Measurements from ENCODE around the gene FZD2. TPM values are rescaled to one million over a fixed set of nuclear protein-coding genes. Genes with fewer than 3 reads are reported as not detected.
"Not testable (repeated sequence)": the region's sequence is repeated elsewhere in the genome, so short reads cannot be mapped to it uniquely, and the experiment has no call there.

The FZD2 gene
- total RNA-seq, 2 experiments from 2014 or later: 0.36 to 0.45 TPM

GRCh38 chr17:44556166-44556831, 985 bp upstream of the FZD2 start:
- peak overlapping the region; percentile 79 for H3K4me3 Mint-ChIP-seq
- H3K9me3 Mint-ChIP-seq: no peaks in the 10 kb centered on the region
- peak overlapping the region; percentile 17 for H3K27ac Mint-ChIP-seq
- H3K4me1 Mint-ChIP-seq: peaks cover 22% of the 10 kb centered on the region
- peak; percentile 40 for ATAC-seq (ENCODE audit: low read depth)
- peaks cover 2% of the 10 kb centered on the region for H3K36me3 Mint-ChIP-seq
- H3K27me3 Mint-ChIP-seq: peaks cover 69% of the 10 kb centered on the region
- POLR2A ChIA-PET: interaction anchor here (0.7 kb wide), 1 partner anchor 464 kb away, joined by 3 read pairs; no protein-coding TSS in a partner anchor
- DNase-seq: peak; percentile 36

DNA sequence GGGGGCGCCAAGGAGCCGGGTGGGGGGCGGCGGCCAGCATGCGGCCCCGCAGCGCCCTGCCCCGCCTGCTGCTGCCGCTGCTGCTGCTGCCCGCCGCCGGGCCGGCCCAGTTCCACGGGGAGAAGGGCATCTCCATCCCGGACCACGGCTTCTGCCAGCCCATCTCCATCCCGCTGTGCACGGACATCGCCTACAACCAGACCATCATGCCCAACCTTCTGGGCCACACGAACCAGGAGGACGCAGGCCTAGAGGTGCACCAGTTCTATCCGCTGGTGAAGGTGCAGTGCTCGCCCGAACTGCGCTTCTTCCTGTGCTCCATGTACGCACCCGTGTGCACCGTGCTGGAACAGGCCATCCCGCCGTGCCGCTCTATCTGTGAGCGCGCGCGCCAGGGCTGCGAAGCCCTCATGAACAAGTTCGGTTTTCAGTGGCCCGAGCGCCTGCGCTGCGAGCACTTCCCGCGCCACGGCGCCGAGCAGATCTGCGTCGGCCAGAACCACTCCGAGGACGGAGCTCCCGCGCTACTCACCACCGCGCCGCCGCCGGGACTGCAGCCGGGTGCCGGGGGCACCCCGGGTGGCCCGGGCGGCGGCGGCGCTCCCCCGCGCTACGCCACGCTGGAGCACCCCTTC, 484 bp downstream of the FZD2 start:
- ATAC-seq (ENCODE audit: low read depth) (peak; percentile 48), DNase-seq (peak; percentile 60)
- H3K27ac Mint-ChIP-seq: no peak overlapping the region
- H3K27me3 Mint-ChIP-seq: peaks cover 79% of the 10 kb centered on the region
- peaks cover 22% of the 10 kb centered on the region for H3K4me1 Mint-ChIP-seq
- H3K9me3 Mint-ChIP-seq: no peaks in the 10 kb centered on the region
- POLR2A ChIA-PET: no interaction called here
- H3K36me3 Mint-ChIP-seq: peaks cover 2% of the 10 kb centered on the region
- peak overlapping the region; percentile 81 for H3K4me3 Mint-ChIP-seq

DNA sequence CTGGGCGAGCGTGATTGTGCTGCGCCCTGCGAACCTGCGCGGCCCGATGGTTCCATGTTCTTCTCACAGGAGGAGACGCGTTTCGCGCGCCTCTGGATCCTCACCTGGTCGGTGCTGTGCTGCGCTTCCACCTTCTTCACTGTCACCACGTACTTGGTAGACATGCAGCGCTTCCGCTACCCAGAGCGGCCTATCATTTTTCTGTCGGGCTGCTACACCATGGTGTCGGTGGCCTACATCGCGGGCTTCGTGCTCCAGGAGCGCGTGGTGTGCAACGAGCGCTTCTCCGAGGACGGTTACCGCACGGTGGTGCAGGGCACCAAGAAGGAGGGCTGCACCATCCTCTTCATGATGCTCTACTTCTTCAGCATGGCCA, 1.0 kb downstream of the FZD2 start:
- H3K9me3 Mint-ChIP-seq: no peaks in the 10 kb centered on the region
- peaks cover 22% of the 10 kb centered on the region for H3K4me1 Mint-ChIP-seq
- peaks cover 2% of the 10 kb centered on the region for H3K36me3 Mint-ChIP-seq
- H3K27me3 Mint-ChIP-seq: peaks cover 84% of the 10 kb centered on the region
- H3K27ac Mint-ChIP-seq: no peak overlapping the region
- DNase-seq (no peak), ATAC-seq (ENCODE audit: low read depth) (no peak)
- peak overlapping the region; percentile 71 for H3K4me3 Mint-ChIP-seq
- POLR2A ChIA-PET: no interaction called here

- H3K9me3 Mint-ChIP-seq: no peaks in the 10 kb centered on the region
- ATAC-seq (ENCODE audit: low read depth) (no peak), DNase-seq (no peak)
- peaks cover 84% of the 10 kb centered on the region for H3K27me3 Mint-ChIP-seq
- POLR2A ChIA-PET: no interaction called here
- peak overlapping the region; percentile 65 for H3K4me3 Mint-ChIP-seq
- H3K4me1 Mint-ChIP-seq: peaks cover 22% of the 10 kb centered on the region
- no peak overlapping the region for H3K27ac Mint-ChIP-seq
- H3K36me3 Mint-ChIP-seq: peaks cover 2% of the 10 kb centered on the region
Observed at GRCh38 chr17:44558710-44559633, 1.7 kb downstream of the FZD2 start.

DNA sequence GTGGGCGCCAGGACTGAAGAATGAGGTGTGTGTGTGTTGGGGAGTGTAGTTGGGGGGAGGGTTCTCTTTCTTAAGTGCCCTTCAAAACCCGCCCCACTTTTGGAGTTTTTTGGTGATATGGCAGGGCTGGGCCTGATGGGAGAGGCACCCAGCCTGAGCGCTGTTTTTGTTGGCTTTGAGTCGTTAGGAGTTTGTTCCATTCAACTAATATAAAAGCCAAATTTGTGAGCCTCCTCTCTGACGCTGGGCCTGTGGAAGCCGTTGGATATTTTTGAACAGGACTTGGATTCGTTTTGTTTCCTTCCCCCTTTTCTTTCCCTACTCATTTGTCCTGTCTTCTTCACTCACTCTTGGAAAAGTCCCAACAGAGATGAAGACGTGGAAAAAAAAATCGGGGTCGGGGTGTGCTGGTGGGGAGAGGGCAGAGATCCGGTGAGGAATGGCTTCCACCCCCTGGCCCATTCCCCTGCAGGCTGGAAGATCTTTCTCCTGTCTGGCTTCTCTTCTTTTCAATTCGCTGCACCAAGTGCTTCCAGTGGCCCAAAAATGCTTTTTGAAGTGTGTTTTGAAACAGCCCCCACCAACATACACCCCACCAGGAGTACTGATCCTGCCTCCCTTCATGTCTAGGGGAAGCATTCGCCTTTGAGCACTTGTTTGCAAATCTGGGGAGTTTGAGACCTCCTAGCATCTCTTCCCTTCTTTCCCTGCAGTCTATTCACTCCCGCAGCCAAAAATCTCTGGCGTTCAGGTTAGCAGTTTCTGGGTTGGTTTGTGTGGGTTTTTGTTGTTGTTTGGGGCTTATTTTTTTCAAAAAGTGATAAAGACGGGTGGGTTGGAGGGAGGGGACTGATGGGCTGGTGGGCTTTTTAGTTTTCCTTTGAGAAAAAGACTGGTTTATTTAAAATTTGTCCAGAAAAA, 2.6 kb downstream of the FZD2 start:
- no peak overlapping the region for H3K4me3 Mint-ChIP-seq
- no peak for DNase-seq
- peaks cover 22% of the 10 kb centered on the region for H3K4me1 Mint-ChIP-seq
- no peaks in the 10 kb centered on the region for H3K9me3 Mint-ChIP-seq
- H3K27me3 Mint-ChIP-seq: peaks cover 83% of the 10 kb centered on the region
- H3K27ac Mint-ChIP-seq: no peak overlapping the region
- POLR2A ChIA-PET: no interaction called here
- ATAC-seq (ENCODE audit: low read depth): no peak
- peaks cover 2% of the 10 kb centered on the region for H3K36me3 Mint-ChIP-seq

DNA sequence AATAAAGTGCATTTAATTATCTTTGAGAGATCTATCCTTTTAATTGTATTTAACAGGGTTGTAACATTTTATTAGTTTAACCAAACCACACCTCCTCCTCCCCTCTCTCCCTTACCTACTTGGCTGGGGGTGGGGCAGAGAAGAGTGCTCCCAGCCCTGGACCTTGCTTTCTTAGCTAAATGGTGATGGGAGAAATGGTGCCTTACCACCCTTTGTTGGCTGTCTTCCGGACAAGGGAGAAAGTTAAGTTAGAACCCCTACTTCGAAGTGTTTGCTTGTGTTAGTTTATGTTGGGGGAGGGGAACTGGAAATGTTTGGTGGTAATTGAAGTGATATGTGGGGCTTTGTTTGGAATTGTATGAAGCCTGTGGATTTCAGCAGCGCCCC, 3.9 kb downstream of the FZD2 start:
- Mint-ChIP-seq H3K36me3 (peaks cover 2% of the 10 kb centered on the region), H3K9me3 (peaks cover 3% of the 10 kb centered on the region), H3K4me3 (no peak overlapping the region), H3K27me3 (peaks cover 70% of the 10 kb centered on the region), H3K27ac (no peak overlapping the region), H3K4me1 (peaks cover 16% of the 10 kb centered on the region)
- ATAC-seq (ENCODE audit: low read depth) (no peak), DNase-seq (no peak)
- POLR2A ChIA-PET: no interaction called here

- H3K9me3 Mint-ChIP-seq: peaks cover 3% of the 10 kb centered on the region
- peaks cover 41% of the 10 kb centered on the region for H3K27me3 Mint-ChIP-seq
- POLR2A ChIA-PET: no interaction called here
- no peak overlapping the region for H3K27ac Mint-ChIP-seq
- DNase-seq (no peak), ATAC-seq (ENCODE audit: low read depth) (no peak)
- H3K4me3 Mint-ChIP-seq: no peak overlapping the region
- no peaks in the 10 kb centered on the region for H3K4me1 Mint-ChIP-seq
- H3K36me3 Mint-ChIP-seq: no peaks in the 10 kb centered on the region
Observed at GRCh38 chr17:44564429-44564828, 7.1 kb downstream of the FZD2 start.

DNA sequence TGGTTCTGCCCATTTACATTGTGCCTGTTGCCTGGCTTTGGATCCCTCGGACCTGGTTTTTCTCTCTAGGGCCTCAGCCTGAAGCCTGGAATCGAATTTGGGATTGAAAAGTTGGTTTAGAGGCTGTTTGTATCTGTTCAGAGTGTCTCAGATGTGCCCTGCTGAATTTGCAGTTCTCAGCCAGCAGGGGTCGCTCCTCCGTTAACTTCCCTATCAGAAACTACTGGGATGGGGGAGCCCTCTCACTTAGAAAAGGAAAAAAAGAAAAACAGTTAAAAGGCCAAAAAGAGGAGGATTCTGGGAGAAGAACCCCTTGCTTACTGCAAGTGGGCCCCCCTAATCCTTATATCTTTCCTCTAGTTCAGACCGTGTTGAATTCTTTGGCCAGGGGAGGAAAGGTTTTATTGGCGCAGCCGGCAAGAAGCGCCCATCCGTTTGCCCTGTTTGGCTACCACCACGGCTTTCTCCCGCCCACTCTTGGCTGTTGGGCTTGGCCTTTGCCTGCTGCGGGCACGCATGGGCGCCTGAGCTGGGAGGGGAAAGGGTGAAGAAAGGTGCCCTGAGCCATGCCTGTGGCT, 8.7 kb downstream of the FZD2 start:
- H3K36me3 Mint-ChIP-seq: no peaks in the 10 kb centered on the region
- peaks cover 29% of the 10 kb centered on the region for H3K27me3 Mint-ChIP-seq
- peaks cover 3% of the 10 kb centered on the region for H3K9me3 Mint-ChIP-seq
- H3K4me3 Mint-ChIP-seq: no peak overlapping the region
- no peak overlapping the region for H3K27ac Mint-ChIP-seq
- POLR2A ChIA-PET: no interaction called here
- no peak for DNase-seq
- no peaks in the 10 kb centered on the region for H3K4me1 Mint-ChIP-seq
- no peak for ATAC-seq (ENCODE audit: low read depth)

DNA sequence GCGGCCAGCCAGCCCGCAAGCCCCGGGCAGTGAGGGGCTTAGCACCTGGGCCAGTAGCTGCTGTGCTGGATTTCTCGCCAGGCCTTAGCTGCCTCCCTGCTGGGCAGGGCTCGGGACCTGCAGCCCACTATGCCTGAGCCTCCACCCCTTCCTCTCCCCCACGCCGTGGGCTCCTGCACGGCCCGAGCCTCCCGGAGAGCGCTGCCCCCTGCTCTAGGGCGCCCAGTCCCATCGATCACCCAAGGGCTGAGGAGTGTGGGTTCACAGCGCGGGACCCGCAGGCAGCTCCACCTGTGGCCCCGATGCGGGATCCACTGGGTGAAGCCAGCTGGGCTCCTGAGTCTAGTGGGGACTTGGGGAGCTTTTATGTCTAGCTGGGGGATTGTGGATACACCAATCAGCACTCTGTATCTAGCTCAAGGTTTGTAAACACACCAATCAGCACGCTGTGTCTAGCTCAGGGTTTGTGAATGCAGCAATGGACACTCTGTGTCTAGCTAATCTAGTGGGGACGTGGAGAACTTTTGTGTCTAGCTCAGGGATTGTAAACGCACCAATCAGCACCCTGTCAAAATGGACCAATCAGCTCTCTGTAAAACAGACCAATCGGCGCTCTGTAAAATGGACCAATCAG, 11.1 kb downstream of the FZD2 start:
- H3K4me3 Mint-ChIP-seq; H3K9me3 Mint-ChIP-seq; H3K4me1 Mint-ChIP-seq; POLR2A ChIA-PET; H3K36me3 Mint-ChIP-seq; DNase-seq; H3K27me3 Mint-ChIP-seq; ATAC-seq (ENCODE audit: low read depth); H3K27ac Mint-ChIP-seq: not testable (repeated sequence)

- Mint-ChIP-seq H3K27ac (no peak overlapping the region), H3K4me3 (no peak overlapping the region), H3K9me3 (peaks cover 3% of the 10 kb centered on the region), H3K27me3 (peaks cover 6% of the 10 kb centered on the region), H3K36me3 (no peaks in the 10 kb centered on the region), H3K4me1 (no peaks in the 10 kb centered on the region)
- ATAC-seq (ENCODE audit: low read depth): no peak
- no peak for DNase-seq
- POLR2A ChIA-PET: no interaction called here
Observed at GRCh38 chr17:44568945-44569858, 11.9 kb downstream of the FZD2 start.

GRCh38 chr17:44572801-44573200, 15.5 kb downstream of the FZD2 start:
- H3K27ac Mint-ChIP-seq: no peak overlapping the region

More at GRCh38 chr17:44572801-44573200, 15.5 kb downstream of the FZD2 start:
- H3K4me3 Mint-ChIP-seq: no peak overlapping the region
- ATAC-seq (ENCODE audit: low read depth) (no peak), DNase-seq (no peak)
- H3K4me1 Mint-ChIP-seq: no peaks in the 10 kb centered on the region
- POLR2A ChIA-PET: no interaction called here
- peaks cover 8% of the 10 kb centered on the region for H3K27me3 Mint-ChIP-seq
- no peaks in the 10 kb centered on the region for H3K36me3 Mint-ChIP-seq
- no peaks in the 10 kb centered on the region for H3K9me3 Mint-ChIP-seq

All from activated naive CD8-positive, alpha-beta T cell treated with anti-CD3 and anti-CD28 coated beads, Interleukin-2, amount 10 ng/mL, durations not matched to agents 7 days and 5 days (primary cell).